Fibroblast of skin of left biceps (primary cell): ENCODE measurements around the gene LSP1.

Experiments used
- DNase-seq, 2 experiments: peaks; one replicate each; pipeline ENCODE4 v3.0.0-alpha.2; 2013; ENCODE audit warnings: low read depth in 2 of 2

The LSP1 gene

DNA sequence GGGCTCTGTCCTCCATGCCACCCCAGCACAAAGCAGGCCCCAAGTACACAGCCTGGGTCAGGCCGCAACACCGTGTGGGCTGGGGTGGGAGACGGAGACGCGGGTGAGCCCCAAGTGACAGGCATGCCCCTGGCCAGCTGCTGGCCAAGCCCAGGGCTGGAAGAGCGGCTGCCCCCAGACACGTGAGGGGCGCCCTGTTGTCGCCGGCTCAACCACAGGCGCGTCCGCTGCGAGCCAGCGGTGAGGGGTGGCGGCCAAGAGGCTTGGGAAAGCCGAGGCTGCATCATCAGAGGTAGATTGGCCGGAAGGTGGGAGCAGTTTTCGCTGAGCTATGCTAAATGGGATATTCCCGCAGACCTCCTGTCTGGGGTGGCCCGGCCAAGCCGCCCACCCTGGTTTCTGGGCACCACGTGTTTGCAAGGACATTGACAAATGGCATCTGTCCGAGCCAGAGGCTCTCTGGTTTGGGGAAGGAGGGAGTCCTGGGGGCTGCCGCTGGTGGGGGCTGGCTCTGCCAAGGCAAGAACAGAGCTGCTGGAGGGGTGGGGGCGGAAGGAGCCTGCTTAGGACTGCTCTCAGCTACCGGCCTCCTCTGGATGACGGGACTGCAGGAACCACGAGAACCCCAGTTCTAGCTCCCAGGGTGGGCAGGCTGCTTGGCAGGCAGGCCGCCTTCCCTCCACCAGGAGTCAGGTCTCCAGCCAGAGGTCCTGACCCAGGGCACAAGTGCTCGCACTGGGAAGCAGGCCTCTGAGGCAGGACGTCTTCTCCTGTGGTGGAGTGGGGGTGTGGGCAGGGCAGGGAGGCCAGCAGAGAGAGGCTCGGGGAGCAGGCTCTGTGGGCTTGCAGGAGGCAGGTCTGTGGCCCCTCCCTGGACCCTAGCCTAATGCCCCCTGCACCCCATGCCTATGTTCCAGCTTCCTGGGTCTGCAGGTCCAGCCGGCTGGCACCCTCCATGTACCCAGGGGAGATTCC lies 38.3 kb downstream of the LSP1 start:
- DNase-seq = no peak

DNA sequence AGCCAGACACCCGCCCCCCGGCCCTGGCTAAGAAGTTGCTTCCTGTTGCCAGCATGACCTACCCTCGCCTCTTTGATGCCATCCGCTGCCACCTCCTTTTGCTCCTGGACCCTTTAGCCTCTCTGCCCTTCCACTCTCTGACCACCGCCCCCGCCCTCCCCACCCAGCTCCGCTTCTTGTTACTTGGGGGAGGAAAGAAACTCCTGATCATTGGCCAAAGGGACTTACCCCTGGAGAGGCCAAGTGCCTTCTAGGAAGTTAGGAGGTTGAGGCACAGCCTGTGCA lies 38.9 kb downstream of the LSP1 start, which contains the start of gene PRR33:
Gene PRR33 (minus strand): TSS at position 65 of the 285 bp plus-strand sequence. CDS start 1,311 bp downstream, outside the sequence.
- no peak for DNase-seq

DNA sequence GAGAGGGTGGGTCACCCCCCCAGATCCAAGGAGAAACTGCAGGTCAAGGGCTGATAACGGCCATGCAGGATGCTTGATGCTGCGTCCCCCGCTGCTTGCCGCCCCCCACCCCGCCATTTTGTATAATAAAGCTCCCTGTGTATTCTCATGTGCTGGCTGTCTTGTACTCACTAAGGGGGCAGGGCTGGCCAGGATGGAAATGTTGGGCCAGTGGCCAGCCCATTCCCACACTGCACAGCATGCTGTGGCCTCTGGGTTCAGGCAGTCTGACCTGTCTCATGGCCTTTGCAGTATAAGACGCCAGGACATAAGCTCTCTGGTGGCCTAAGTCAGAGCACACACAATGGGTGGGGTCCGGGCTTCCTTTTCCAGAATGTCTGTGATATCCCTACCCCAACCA lies 39.2 kb downstream of the LSP1 start:
- DNase-seq = no peak

DNA sequence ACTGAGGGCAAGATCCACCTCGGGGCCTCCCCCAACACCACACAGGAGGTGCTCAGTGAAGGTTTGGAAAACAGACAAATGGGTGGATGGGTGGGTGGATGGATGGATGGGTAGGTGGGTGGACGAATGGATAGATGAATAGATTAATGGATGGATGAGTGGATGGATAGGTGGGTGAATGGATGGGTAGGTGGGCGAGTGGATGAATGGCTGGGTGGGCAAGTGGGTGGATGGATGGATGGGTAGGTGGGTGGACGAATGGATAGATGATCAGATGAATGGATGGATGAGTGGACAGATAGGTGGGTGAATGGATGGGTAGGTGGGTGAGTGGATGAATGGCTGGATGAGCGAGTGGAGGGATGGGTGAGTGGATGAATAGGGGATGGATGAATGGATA lies 39.7 kb downstream of the LSP1 start:
- DNase-seq = no peak

DNA sequence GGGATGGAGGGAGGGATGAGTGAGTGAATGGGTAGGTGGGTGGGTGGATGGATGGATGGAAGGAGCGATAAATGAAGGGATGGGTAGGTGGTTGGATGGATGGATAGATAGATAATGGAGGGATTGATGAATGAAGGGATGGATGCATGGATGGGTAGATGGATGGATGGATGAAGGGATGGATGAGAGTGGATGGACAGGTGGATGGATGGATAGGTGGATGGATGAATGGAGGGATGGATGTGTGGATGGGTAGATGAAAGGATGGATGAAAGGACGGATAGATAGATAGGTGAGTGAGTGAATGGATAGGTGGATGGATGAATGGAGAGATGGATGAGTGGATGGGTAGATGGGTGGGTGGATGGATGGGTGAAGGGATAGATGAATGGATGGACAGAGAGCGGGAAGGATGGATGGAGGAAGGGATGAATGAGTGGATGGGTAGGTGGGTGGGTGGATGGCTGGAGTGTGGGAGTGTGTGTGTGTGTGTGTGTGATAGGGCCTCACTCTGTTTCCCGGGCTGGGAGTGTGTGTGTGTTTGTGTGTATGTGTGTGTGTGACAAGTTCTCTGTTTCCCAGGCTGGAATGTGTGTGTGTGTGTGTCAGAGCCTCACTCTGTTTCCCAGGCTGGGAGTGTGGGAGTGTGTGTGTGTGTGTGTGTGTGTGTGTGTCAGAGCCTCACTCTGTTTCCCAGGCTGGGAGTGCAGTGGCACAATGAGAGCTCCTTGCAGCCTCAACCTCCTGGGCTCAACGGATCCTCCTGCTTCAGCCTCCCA lies 40.9 kb downstream of the LSP1 start:
- no peak for DNase-seq

DNA sequence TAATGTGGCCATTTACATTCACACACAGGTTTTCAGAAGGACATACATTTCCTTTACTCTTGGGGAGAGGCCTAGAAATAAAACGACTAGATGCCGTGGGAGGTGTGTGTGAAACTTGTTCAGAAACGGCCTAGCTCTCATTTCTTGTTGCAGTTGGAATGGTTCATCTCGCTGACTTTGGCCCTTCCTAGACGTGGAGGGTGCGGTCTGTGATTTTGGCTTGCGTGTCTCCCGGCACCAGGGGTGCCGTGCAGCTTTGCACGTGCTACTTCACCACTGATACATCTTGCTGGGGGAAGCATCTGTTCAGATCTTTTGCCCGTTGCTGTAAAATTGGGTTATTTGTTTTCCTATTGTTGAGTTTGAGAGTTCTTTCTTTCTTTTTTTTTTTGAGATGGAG lies 41.9 kb downstream of the LSP1 start:
- no peak for DNase-seq

DNA sequence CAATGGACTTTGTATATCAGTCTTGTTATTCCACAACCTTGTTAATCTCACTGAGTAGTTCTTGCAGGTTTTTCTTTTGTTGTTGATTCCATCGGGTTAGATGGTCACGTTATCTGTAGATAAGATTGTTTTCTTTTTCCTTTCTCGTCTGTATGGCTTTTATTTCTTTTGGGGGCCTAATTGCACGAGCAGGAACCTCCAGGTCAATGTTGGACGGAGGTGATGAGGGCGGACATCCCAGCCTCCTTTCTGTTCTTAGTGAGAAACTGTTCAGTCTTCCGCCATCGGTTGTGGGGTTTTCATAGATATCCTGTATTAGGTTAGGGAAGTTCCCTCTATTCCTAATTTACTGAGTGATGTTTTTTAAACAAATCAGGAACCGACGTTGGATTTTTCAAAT lies 43.6 kb downstream of the LSP1 start:
- no peak for DNase-seq

DNA sequence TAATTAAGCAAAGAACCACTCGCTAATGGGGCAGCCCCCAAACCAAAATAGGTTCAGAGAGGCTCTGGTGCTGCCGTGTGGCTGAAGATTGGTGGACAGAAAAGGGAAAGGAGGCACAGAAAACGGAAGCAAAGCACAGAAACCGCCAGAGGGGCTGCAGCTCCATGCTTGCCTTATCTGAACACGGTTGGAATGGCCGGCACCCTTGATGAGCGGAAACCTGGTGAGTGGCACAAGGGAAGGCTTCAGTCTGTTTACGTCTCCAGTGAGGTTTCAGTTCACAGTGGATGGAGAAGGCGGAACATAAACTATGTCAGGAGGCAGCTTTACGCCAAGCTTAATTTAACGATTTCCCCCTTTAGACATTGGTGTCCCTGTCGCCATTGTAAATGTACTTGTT lies 44.0 kb downstream of the LSP1 start:
- no peak for DNase-seq

DNA sequence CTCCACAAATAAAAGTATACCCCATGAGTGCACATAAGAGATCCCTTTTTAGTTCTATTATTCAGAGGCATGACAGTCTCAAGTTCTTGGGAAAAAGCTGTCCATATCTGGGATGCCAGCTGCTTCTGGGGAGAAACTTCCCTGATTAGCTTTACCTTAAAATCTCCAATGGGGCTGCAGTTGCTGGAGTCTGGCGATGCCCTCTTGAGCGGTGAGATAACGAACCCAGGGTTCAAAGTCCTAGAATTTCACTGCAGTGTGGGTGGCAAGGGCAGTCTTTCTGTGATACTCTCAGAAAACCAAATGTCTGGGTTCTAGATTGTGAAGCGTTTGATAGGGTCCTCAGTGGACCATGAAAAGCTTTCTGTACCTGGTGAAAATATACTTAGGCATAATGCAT lies 46.2 kb downstream of the LSP1 start:
- DNase-seq = no peak

DNA sequence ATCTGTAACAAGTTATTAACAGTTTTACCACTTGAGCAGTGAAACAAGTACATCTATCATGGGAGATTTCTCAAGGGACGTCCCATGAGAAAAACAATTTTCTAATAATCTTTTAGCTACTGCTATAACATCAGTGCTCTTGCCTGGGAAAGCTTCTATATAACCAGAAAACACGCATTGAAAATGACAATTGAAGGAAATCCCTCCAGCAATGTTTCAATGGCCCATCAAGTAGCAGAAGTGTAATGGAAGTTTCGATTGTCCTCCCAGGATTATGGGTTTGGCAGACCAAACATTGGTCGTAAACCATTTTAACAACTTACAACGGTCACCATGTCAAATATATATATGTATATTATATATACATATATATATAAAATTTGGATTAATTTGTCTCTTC lies 46.8 kb downstream of the LSP1 start:
- DNase-seq = no peak

DNA sequence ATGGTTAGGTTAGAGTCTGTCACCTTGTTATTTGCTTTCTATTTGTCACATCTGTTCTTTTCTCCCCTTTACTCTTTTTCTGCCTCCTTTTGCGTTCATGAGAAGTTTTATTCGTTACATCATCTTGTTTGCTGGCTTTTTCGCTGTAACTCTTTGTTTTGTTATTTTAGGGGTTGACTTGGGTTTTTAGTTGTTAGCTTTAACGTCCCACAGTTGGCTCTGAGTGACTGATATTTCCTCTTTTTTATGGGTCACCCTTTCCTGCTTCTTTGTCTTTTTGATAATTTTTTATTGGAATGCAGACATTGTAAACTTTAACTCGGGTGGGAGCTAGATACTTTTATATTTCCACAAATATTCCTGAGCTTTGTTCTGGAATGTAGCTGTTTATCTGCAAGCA lies 53.3 kb downstream of the LSP1 start:
- no peak for DNase-seq

DNA sequence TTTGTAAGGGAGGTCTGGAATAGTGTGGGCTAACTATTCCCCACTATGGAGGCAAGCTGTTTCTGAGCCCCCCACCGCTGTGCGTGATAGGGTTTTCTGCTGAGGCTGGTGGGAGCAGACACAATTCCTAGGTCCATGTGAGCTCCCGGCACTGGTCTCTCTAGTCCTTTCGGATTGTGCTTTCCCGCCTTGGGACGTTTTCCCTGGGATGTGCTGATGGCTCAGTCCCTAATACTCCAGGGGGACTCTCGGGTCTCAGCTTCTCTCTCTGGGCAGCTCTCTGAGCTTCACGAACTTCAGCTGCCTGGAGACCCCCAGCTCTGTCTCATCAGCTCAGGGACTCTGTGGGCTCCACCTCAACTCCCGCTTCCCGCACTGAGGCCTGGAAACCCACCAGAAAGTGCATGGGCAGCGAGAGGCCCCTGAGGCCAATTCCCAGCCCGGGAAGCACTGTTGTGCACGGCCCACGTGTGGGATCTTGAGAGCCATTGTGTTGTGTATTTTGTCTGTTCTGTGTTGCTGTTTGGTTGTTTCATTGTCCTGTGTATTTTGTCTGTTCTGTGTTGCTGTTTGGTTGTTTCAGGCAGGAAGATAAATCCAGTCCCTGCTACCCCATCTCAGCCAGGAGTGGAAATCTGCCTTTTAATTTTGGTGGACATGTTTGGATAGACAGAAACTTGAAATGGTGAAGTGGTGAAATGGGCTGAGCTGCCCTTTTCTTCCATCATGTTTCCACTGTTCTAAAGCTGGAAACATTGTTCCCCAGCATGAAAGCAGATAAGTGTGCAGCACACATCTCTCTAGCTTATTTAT lies 53.9 kb downstream of the LSP1 start:
- no peak for DNase-seq

DNA sequence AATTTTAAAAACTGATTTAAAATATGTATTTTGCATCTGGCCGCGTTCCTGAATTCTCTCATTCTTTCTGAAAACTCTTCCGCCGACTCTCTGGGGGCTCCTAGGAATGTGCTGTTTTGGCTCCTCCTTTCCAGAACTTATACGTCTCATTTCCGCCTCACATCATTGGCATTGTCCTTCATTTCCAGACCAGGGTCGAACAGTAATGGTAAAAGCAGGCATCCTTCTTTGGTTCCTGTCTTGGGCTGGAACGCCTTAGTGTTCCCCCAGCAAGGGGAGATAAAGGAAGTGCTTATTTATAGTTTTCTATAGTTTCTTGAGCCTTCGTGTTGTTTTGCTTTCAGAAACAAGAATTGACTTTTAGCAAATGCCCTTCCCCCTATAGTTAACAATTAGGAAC lies 55.7 kb downstream of the LSP1 start:
- DNase-seq = peak; percentile 41 to 44

DNA sequence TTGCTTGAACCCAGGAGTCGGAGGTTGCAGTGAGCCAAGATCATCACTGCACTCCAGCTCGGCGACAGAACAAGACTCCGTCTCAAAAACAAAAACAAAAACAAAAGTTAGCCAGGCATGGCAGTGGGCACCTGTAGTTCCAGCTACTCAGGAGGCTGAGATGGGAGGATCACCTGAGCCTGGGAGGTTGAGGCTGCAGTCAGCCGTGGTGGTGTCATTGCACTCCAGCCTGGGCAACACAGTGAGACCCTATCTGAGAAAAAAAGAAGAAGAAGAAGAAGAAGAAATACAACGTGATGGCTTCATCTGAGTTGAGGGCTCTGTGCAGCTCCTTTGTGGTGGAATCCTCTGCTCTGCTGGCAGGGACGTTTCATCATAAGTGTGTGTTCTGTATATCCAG lies 56.6 kb downstream of the LSP1 start:
- no peak for DNase-seq

DNA sequence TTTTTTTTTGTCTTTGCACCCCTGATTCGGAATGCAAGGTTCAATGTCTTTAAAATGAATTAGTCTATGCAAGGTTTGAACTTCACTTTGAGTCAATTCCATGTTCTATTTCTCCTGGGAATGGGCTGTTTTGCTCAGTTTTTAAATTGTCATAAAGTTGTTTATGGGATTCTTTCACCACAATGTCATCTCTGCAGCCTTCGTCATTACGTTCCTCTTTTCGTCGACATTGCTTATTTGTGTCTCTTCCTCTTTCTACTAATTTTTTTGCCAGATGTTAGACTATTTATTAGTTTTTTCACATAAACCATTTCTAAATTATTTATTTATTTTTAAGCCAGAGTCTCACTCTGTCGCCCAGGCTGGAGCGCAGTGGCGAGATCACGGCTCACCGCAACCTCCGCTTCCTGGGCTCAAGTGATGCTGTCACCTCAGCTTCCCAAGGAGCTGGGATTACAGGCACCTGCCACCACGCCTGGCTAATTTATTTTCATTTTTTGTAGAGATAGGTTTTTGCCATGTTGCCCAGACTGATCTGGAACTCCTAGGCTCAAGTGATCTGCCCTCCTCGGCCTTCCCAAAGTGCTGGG lies 59.5 kb downstream of the LSP1 start:
- no peak for DNase-seq

DNA sequence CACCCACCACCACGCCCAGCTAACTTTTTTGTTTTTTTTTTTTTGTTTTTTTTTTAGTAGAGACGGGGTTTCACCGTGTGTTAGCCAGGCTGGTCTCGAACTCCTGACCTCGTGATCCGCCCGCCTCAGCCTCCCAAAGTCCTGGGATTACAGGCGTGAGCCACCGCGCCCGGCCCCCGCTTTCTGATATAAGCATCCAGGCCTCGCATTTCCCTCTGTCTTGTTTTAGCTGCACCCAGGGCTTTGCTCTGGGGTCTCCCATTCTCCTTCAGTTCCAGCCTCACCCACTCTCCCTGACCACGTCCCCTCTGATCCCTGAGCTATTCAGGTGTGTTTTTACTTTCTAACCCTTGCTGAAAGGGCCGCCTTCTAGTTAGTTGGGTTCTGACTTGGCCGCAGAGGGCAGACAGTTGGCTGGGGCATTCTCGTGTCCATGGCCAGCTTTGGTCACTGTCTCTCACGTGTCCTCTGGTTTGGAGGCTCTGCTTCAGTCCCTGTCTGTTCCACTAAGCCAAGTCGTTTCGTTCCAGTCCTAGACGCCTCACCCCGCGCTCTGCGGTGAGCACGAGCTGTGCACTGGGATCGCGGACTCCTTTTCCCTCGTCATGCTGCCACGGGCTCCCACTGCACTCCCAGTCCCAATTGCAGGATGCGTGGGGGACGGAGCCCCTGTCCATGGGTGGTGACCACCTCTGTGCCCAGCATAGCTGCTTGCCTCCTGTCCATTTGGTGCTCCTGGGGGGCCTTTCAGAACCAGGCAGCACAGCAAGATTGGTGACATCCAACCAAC lies 60.6 kb downstream of the LSP1 start:
- no peak for DNase-seq

DNA sequence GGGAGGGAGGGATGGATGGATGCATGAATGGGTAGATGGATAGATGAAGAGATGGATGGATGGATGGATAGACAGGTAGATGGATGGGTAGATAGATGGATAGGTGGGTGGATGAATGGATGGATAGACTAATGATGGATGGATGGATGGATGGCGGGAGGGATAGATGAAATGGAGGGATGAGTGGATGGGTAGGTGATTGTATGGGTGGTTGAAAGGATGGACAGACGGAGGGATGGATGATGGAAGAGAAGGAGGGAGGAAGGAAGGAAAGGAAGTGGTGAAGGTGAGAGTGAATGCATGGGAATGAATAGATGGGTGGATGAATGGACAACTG lies 62.9 kb downstream of the LSP1 start:
- no peak for DNase-seq

DNA sequence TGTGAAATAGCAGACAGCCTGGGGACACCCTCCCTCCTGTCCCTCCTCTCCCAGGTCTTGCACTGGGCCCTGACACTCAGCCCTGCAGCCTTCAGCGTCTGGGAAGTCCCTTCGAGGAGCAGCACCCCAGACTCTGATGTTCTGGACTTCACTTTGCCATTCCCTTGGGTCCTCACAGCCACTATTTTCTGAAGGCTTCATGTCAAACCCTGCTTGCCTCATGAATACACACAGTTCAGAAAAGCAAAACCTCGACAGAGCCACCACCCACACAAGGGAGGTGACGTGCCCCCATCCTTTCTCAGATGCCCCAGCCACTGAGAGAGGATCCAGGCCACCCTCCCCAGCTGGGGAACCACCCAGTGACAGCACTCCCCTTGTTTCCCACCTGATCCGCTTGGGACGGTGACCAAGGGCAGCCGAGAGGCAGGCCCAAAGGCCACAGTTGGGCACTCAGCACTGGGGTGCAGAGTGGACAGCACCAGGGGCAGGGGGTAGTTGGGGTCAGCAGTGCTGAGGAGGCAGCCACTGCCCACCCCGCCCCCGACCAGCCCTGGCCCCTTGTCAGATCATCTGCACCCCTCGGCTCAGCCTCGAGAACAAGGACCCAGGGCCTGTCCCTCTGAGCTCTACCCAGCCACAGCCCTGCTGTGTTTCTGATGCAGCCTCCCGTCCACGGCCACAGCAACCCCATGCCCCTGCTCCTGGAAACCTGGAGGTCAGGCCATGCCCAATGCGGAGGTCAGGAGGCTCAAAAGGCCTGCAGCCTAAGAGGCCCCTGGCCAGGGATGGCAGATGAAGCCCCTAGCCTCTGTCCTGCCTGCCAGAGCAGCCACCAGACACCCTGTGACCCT lies 63.5 kb downstream of the LSP1 start:
- DNase-seq = no peak

DNA sequence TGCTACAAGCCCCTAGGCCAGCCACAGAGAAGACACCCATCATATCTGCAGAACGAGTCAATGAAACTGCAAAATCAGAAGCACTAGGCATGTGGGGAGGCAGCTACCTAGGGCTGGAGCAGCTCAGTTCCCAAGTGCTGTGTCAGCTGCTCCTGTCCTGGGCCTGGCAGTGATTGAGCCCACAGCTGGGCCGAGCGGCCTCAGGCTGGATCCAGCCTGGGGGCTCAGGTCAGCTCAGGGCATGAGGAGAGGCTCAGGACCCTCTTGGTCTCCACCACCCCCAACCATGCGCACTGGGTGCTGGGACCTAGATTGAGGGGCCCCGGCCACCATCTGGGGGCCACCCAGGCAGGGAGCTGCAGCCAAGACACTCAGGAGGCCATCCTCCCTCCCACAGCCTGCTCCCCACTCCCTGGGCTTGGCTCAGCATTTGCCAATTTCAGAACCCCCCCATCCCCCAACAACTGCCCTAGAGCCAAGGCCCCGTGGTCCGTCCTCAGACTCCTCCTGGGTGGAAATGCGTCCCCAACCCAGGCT lies 64.2 kb downstream of the LSP1 start:
- no peak for DNase-seq
